Mucosa of stomach (tissue), 1 donor: ENCODE measurements around the gene PRX.
A peak's percentile ranks its signal among the peaks of the same experiment; 100 is the strongest.
"Not testable (repeated sequence)": the region's sequence is repeated elsewhere in the genome, so short reads cannot be mapped to it uniquely, and the experiment has no call there.

Experiments
- H3K27me3 ChIP-seq: one replicate; pipeline ENCODE4 v1.7.0; 2013; ENCODE audit warnings: mild to moderate bottlenecking, low read length; ENCODE audit not compliant: control insufficient read depth, insufficient read depth
- H3K36me3 ChIP-seq: one replicate; pipeline ENCODE4 v1.7.0; 2013; ENCODE audit warnings: low read length; ENCODE audit not compliant: control insufficient read depth, insufficient read depth
- H3K4me1 ChIP-seq: one replicate; pipeline ENCODE4 v1.7.0; 2013; ENCODE audit warnings: mild to moderate bottlenecking, low read length; ENCODE audit not compliant: control insufficient read depth, insufficient read depth
- H3K4me3 ChIP-seq: one replicate; pipeline ENCODE4 v1.7.0; 2013; ENCODE audit warnings: low read length
- H3K9ac ChIP-seq: one replicate; pipeline ENCODE4 v1.7.0; 2013; ENCODE audit warnings: mild to moderate bottlenecking, low read length, moderate library complexity
- H3K9me3 ChIP-seq: one replicate; pipeline ENCODE4 v1.7.0; 2013; ENCODE audit warnings: mild to moderate bottlenecking, low read length, moderate library complexity; ENCODE audit not compliant: control insufficient read depth
- donor health status: Pancreatic carcinoma.

Gene PRX, protein sequence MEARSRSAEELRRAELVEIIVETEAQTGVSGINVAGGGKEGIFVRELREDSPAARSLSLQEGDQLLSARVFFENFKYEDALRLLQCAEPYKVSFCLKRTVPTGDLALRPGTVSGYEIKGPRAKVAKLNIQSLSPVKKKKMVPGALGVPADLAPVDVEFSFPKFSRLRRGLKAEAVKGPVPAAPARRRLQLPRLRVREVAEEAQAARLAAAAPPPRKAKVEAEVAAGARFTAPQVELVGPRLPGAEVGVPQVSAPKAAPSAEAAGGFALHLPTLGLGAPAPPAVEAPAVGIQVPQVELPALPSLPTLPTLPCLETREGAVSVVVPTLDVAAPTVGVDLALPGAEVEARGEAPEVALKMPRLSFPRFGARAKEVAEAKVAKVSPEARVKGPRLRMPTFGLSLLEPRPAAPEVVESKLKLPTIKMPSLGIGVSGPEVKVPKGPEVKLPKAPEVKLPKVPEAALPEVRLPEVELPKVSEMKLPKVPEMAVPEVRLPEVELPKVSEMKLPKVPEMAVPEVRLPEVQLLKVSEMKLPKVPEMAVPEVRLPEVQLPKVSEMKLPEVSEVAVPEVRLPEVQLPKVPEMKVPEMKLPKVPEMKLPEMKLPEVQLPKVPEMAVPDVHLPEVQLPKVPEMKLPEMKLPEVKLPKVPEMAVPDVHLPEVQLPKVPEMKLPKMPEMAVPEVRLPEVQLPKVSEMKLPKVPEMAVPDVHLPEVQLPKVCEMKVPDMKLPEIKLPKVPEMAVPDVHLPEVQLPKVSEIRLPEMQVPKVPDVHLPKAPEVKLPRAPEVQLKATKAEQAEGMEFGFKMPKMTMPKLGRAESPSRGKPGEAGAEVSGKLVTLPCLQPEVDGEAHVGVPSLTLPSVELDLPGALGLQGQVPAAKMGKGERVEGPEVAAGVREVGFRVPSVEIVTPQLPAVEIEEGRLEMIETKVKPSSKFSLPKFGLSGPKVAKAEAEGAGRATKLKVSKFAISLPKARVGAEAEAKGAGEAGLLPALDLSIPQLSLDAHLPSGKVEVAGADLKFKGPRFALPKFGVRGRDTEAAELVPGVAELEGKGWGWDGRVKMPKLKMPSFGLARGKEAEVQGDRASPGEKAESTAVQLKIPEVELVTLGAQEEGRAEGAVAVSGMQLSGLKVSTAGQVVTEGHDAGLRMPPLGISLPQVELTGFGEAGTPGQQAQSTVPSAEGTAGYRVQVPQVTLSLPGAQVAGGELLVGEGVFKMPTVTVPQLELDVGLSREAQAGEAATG (N-terminal part only)

DNA sequence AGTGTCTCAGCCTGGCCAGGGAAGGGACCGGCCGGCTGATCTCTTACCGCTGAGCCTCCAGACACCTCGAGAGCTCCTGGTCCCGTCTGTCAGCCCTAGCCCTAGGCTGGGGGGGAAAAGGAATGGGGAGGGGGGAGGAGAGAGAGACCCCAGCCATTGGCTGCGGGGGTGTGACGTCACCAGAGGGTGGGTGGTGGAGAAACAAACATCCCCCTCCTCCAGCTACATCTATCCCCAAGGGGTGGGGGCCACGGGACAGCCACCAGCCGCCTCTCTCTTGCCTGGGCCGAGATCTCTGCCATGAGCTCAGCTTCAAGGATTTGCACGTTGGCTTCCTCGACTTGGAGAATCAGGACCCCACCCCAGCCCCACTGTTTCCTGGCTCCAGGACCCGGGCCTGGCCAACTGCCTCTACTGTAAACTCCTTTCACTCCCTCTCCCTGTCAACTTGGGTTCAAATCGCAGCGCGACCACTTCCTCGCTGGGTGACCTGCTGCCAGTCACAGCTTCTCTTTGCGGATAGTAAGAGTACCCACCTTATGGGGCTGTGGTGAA is at the start of gene PRX:
Gene PRX, minus strand, starts transcription at position 88 of the 555 bp plus-strand sequence. CDS start 5,446 bp downstream, outside the sequence.
- Histone ChIP-seq H3K9me3 (no peaks in the 10 kb centered on the region), H3K4me1 (peaks cover 6% of the 10 kb centered on the region), H3K9ac (peak within 1 kb of the TSS; percentile 3), H3K27me3 (no peaks in the 10 kb centered on the region), H3K36me3 (no peaks in the 10 kb centered on the region), H3K4me3 (no peak within 1 kb of the TSS)

DNA sequence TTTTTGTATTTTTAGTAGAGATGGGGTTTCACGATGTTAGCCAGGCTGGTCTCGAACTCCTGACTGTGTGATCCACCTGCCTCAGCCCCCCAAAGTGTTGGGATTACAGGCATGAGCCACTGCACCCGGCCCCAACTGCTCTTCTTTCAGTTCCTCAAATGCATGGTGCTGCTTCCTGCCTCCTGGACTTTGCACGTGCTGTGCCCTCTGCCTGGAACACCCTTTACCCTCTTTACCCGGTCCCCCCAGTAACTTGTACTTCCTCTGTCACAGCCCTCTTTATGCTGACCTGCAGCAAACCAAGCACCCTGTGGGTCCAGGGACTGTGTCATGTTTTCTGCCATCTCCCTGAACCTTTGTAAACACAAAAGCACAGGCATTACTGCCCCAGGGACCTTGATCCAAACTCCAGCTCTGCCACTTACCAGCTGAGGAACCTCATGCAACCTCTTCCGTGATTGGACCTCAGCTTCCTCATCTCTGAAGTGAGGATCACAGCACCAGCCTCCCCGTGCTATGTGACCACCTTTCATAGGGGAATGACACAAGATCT is 48.6 kb upstream of the PRX start:
- H3K4me3 ChIP-seq = no peak overlapping the region
- peaks cover 26% of the 10 kb centered on the region for H3K4me1 ChIP-seq
- H3K9me3 ChIP-seq = no peaks in the 10 kb centered on the region
- no peak overlapping the region for H3K9ac ChIP-seq
- H3K36me3 ChIP-seq = no peaks in the 10 kb centered on the region
- H3K27me3 ChIP-seq = peaks cover 6% of the 10 kb centered on the region

DNA sequence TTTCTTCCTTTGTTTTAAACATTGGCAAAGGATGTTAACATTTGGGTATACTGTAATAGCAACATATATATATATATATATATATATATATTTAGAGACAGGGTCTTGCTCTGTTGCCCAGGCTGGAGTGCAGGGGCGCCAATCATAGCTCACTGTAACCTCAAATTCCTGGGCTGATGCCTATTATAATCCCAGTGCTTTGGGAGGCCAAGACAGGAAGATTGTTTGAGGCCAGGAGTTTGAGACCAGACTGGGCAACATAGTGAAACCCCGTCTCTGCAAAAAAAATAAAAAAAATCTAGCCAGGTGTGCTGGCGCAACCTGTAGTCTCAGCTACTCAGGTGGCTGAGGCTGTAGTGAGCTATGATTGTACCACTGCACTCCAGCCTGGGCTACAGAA is 47.0 kb upstream of the PRX start:
- no peak overlapping the region for H3K4me3 ChIP-seq
- H3K4me1 ChIP-seq = peaks cover 18% of the 10 kb centered on the region
- no peak overlapping the region for H3K9ac ChIP-seq
- no peaks in the 10 kb centered on the region for H3K9me3 ChIP-seq
- no peaks in the 10 kb centered on the region for H3K36me3 ChIP-seq
- H3K27me3 ChIP-seq = no peaks in the 10 kb centered on the region

DNA sequence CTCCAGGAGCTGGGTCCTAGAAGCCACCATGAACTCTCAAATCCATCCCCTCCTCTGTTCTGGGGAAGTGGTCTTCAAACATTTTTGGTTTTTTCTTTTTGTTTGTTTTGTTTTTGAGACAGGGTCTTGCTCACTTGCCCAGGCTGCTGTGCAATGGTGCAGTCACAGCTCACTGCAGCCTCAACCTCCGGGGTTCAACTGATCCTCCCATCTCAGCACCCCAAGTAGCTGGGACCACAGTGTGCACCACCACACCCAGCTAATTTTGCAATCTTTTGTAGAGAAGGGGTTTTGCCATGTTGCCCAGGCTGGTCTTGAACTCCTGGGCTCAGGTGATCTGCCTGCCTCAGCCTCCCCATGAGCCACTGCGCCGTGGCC is 45.4 kb upstream of the PRX start:
- no peak overlapping the region for H3K9ac ChIP-seq
- H3K36me3 ChIP-seq = no peaks in the 10 kb centered on the region
- H3K9me3 ChIP-seq = no peaks in the 10 kb centered on the region
- no peaks in the 10 kb centered on the region for H3K27me3 ChIP-seq
- no peak overlapping the region for H3K4me3 ChIP-seq
- peaks cover 9% of the 10 kb centered on the region for H3K4me1 ChIP-seq

DNA sequence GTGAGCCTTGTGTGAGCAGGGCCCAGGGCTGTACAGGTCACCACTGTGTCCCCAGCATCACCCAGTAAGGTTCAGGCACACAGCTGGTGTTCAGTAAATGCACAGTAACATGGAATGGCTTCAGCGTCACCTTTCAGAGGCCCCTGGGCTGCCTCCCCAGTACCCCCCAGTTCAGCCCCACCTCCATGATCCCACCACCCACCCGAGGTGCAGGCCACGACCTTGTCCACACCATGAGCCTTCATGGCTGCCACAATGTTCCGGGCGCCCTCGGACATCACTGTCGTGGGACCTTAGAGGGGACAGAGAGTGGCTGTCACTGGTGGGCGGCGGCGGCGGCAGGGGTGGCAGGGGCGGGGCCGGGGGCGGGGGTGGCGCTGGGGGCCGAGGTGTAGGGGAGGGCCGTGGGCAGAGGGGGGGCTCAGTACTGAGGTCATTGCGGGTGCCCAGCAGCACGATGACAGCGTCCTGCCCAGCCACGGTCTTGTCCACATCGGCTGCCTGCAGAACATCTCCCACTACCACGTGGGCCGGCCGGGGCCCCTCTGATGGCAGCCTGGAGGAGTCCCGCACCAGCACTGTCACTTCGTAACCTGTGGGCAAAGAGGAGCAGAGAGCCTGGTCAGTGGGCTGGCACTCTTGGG is 44.9 kb upstream of the PRX start:
- Histone ChIP-seq H3K9ac (no peak overlapping the region), H3K27me3 (no peaks in the 10 kb centered on the region), H3K4me3 (no peak overlapping the region), H3K4me1 (peaks cover 9% of the 10 kb centered on the region), H3K36me3 (no peaks in the 10 kb centered on the region), H3K9me3 (no peaks in the 10 kb centered on the region)

DNA sequence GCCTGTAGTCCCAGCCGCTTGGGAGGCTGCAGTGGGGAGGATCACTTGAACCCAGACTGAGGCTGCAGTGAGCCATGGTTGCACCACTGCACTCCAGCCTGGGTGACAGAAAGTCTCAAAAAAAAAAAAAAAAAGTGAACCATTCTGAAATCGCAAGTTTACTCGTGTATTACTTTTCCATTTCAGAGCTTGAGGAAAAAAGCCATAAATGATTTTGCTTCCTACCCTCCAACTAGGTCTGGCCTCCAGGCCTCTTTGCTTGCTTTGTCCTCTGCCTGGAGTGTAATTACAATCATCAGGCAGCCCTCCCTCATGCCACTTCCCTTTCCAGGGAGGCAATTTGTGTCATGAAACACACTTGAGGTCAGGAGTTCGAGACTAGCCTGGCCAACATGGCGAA is 43.9 kb upstream of the PRX start:
- no peaks in the 10 kb centered on the region for H3K36me3 ChIP-seq
- H3K9ac ChIP-seq = no peak overlapping the region
- H3K9me3 ChIP-seq = no peaks in the 10 kb centered on the region
- no peak overlapping the region for H3K4me3 ChIP-seq
- peaks cover 9% of the 10 kb centered on the region for H3K4me1 ChIP-seq
- H3K27me3 ChIP-seq = no peaks in the 10 kb centered on the region

DNA sequence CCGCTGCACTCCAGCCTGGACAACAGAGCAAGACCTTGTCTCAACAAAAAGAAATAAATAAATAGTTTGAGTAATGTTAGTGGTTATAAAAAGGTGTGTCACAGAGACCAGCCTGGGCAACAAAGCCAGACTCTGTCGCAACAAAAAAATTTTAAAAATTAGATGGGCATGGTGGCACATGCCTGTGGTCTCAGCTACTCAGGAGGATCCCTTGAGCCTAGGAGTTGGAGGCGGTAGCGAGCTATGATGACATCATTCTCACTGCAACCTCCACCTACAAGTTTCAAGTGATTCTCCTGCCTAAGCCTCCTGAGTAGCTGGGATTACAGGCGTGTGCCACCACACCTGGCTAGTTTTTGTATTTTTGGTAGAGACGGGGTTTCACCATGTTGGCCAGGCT is 40.8 kb upstream of the PRX start:
- H3K4me3 ChIP-seq, H3K9me3 ChIP-seq, H3K36me3 ChIP-seq, H3K27me3 ChIP-seq, H3K4me1 ChIP-seq, H3K9ac ChIP-seq: not testable (repeated sequence)

DNA sequence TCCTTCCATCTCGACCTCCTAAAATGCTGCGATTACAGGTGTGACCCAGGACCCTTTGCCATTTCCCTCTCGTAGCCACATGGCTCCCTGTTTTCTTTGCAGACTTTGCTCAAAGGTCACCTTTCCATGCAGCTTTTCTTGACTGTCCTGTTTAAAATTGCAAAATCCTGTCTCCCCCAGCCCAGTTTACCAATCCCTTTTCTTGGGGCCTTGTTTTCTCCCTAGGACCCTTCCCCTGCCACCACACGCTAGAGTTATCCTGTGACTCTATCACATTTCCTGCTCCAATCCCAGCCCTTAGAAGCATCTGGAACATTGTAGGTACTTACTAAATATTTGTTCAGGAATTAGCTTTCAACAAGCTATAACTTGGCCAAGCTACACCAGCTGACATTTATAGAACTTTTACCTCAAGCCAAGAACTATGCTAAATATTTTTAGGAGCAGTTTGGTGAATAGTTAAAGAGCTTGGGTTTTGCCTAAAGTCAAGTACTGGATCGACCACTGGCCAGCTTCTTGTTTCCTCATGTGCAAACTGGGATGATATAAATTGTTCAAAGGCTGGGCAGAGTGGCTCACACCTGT is 40.1 kb upstream of the PRX start:
- no peak overlapping the region for H3K4me3 ChIP-seq
- H3K4me1 ChIP-seq = no peaks in the 10 kb centered on the region
- no peaks in the 10 kb centered on the region for H3K9me3 ChIP-seq
- H3K9ac ChIP-seq = no peak overlapping the region
- H3K27me3 ChIP-seq = no peaks in the 10 kb centered on the region
- H3K36me3 ChIP-seq = no peaks in the 10 kb centered on the region

DNA sequence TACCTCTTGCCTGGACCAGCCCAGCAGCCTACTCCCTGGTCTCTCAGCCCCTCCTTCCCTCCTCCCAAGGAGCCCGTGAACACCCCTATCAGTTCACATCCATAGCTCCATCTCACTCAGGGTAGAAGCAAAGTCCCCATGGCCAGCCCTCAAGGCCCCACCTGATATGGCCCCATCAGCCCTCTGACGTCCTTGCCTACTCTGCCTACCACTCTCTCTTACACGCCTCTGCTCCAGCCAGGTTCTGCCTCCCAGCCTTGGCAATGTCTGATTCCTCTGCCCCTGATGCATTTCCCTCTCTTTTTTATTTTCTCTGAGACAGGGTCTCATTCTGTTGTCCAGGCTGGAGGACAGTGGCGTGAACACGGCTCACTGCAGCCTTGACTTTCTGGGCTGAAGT is 38.8 kb upstream of the PRX start:
- H3K9me3 ChIP-seq = no peaks in the 10 kb centered on the region
- peaks cover 6% of the 10 kb centered on the region for H3K36me3 ChIP-seq
- H3K4me3 ChIP-seq = no peak overlapping the region
- H3K27me3 ChIP-seq = no peaks in the 10 kb centered on the region
- no peaks in the 10 kb centered on the region for H3K4me1 ChIP-seq
- no peak overlapping the region for H3K9ac ChIP-seq

DNA sequence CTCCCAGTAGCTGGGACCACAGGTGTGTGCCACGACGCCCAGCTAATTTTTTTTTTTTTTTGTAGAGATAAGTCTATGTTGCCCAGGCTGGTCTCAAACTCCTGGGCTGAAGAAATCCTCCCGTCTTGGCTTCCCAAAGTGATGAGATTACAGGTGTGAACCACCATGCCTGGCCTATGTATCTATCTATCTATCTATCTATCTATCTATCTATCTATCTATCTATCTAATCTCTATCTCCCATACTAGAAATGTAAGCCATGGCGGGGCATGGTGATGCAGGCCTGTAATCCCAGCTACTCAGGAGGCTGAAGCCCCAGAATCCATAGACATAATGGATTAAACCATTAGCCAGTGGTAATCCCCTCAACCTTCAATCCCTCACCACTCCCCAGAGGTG is 37.5 kb upstream of the PRX start:
- Histone ChIP-seq H3K4me3 (no peak overlapping the region), H3K4me1 (peaks cover 9% of the 10 kb centered on the region), H3K9ac (no peak overlapping the region), H3K9me3 (no peaks in the 10 kb centered on the region), H3K27me3 (no peaks in the 10 kb centered on the region), H3K36me3 (peaks cover 6% of the 10 kb centered on the region)

DNA sequence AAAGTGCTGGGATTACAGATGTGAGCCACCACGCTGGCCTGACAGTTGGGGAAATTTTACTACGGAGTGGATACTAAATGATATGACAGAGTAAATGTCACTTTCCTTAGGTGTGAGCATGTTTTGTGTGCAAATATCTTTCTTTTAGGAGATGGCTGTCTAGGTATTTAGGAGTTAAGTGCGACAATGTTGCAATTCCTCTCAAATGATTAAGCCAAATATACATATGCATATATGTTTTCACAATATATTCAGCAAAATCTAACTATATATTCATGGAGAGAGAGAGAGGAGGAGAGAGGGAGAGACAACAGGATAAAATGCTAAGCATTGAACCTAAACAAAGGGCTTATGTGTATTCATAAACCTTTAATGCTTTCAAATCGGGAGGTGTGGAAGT is 36.3 kb upstream of the PRX start:
- H3K36me3 ChIP-seq = peaks cover 6% of the 10 kb centered on the region

More for the DNA sequence above, 36.3 kb upstream of the PRX start:
- no peak overlapping the region for H3K4me3 ChIP-seq
- H3K4me1 ChIP-seq = peaks cover 13% of the 10 kb centered on the region
- no peaks in the 10 kb centered on the region for H3K27me3 ChIP-seq
- no peaks in the 10 kb centered on the region for H3K9me3 ChIP-seq
- H3K9ac ChIP-seq = no peak overlapping the region
